Measurements from ENCODE around the gene CHAF1B.
"Not testable (repeated sequence)": the region's sequence is repeated elsewhere in the genome, so short reads cannot be mapped to it uniquely, and the experiment has no call there.

The CHAF1B gene

DNA sequence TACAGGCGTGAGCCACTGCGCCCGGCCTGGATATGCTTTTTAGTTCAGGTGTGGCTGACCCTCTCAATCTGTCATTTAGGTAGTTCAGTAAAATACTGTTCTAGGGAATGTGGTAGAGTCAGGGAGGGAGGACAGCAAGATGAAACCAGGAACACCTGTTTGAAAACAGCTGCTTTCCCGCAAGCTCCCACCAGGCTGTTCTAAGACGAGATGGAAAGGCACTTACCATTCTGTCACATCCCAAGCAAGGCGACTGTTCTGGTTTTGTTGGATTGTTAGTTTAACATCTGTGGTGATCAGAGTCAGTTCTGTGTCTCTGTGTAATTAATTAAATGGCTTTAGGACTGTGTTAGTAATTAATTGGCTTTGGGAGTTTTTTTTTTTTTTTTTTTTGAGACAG is 2.9 kb downstream of the CHAF1B start:
- Histone ChIP-seq H3K4me3 (ENCODE audit: low read depth, low read length, poor library complexity, severe bottlenecking) (no peak overlapping the region), H3K4me2 (ENCODE audit: low read length) (no peak overlapping the region), H3K79me2 (ENCODE audit: insufficient read depth, low read length) (no peaks in the 10 kb centered on the region), H3K27me3 (ENCODE audit: insufficient read depth, low read length) (no peaks in the 10 kb centered on the region), H3K9me3 (ENCODE audit: low read length) (no peaks in the 10 kb centered on the region), H3K9me2 (ENCODE audit: low read depth, low read length) (no peaks in the 10 kb centered on the region), H3K9ac (ENCODE audit: low read length) (no peak overlapping the region), H3K36me3 (ENCODE audit: insufficient read depth, low read length) (peaks cover 46% of the 10 kb centered on the region), H3K27ac (ENCODE audit: low read depth, low read length, poor library complexity, severe bottlenecking) (no peak overlapping the region), H3F3A (ENCODE audit: insufficient read depth, low read length) (no peaks in the 10 kb centered on the region), H4K20me1 (ENCODE audit: insufficient read depth, low read length) (no peaks in the 10 kb centered on the region), H3K4me1 (ENCODE audit: insufficient read depth, low read length, severe bottlenecking) (peaks cover 7% of the 10 kb centered on the region), H2AFZ (ENCODE audit: low read length) (no peak overlapping the region)
- no peak for TF ChIP-seq EZH2 (IDR thresholded peaks at IDR 0.05; ENCODE audit: borderline replicate concordance, low read length)
- TF ChIP-seq, protein P1, sequence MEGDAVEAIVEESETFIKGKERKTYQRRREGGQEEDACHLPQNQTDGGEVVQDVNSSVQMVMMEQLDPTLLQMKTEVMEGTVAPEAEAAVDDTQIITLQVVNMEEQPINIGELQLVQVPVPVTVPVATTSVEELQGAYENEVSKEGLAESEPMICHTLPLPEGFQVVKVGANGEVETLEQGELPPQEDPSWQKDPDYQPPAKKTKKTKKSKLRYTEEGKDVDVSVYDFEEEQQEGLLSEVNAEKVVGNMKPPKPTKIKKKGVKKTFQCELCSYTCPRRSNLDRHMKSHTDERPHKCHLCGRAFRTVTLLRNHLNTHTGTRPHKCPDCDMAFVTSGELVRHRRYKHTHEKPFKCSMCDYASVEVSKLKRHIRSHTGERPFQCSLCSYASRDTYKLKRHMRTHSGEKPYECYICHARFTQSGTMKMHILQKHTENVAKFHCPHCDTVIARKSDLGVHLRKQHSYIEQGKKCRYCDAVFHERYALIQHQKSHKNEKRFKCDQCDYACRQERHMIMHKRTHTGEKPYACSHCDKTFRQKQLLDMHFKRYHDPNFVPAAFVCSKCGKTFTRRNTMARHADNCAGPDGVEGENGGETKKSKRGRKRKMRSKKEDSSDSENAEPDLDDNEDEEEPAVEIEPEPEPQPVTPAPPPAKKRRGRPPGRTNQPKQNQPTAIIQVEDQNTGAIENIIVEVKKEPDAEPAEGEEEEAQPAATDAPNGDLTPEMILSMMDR (IDR thresholded peaks at IDR 0.05; ENCODE audit: low read length): no peak

- Histone ChIP-seq H3K27me3 (ENCODE audit: insufficient read depth, low read length) (no peaks in the 10 kb centered on the region), H3K27ac (ENCODE audit: low read depth, low read length, poor library complexity, severe bottlenecking) (no peak overlapping the region), H3F3A (ENCODE audit: insufficient read depth, low read length) (no peaks in the 10 kb centered on the region), H3K36me3 (ENCODE audit: insufficient read depth, low read length) (peaks cover 50% of the 10 kb centered on the region), H3K9me2 (ENCODE audit: low read depth, low read length) (no peaks in the 10 kb centered on the region), H4K20me1 (ENCODE audit: insufficient read depth, low read length) (no peaks in the 10 kb centered on the region), H2AFZ (ENCODE audit: low read length) (no peak overlapping the region), H3K79me2 (ENCODE audit: insufficient read depth, low read length) (no peaks in the 10 kb centered on the region), H3K9me3 (ENCODE audit: low read length) (no peaks in the 10 kb centered on the region), H3K4me1 (ENCODE audit: insufficient read depth, low read length, severe bottlenecking) (peaks cover 7% of the 10 kb centered on the region), H3K4me2 (ENCODE audit: low read length) (no peak overlapping the region), H3K9ac (ENCODE audit: low read length) (no peak overlapping the region), H3K4me3 (ENCODE audit: low read depth, low read length, poor library complexity, severe bottlenecking) (no peak overlapping the region)
- TF ChIP-seq, protein P1 (IDR thresholded peaks at IDR 0.05; ENCODE audit: low read length): no peak
- no peak for TF ChIP-seq EZH2 (IDR thresholded peaks at IDR 0.05; ENCODE audit: borderline replicate concordance, low read length)
Measured at GRCh38 chr21:36388835-36389234, 3.6 kb downstream of the CHAF1B start.

- not testable (repeated sequence) for H3K9me3 ChIP-seq (ENCODE audit: low read length); H3K4me1 ChIP-seq (ENCODE audit: insufficient read depth, low read length, severe bottlenecking); H3K27me3 ChIP-seq (ENCODE audit: insufficient read depth, low read length); H3K27ac ChIP-seq (ENCODE audit: low read depth, low read length, poor library complexity, severe bottlenecking); H3F3A ChIP-seq (ENCODE audit: insufficient read depth, low read length); H4K20me1 ChIP-seq (ENCODE audit: insufficient read depth, low read length); H3K4me3 ChIP-seq (ENCODE audit: low read depth, low read length, poor library complexity, severe bottlenecking); H3K79me2 ChIP-seq (ENCODE audit: insufficient read depth, low read length); H3K9ac ChIP-seq (ENCODE audit: low read length); H3K4me2 ChIP-seq (ENCODE audit: low read length); H2AFZ ChIP-seq (ENCODE audit: low read length); H3K9me2 ChIP-seq (ENCODE audit: low read depth, low read length)
- H3K36me3 ChIP-seq (ENCODE audit: insufficient read depth, low read length): peaks cover 72% of the 10 kb centered on the region
Measured at GRCh38 chr21:36391649-36392048, 6.5 kb downstream of the CHAF1B start.

DNA sequence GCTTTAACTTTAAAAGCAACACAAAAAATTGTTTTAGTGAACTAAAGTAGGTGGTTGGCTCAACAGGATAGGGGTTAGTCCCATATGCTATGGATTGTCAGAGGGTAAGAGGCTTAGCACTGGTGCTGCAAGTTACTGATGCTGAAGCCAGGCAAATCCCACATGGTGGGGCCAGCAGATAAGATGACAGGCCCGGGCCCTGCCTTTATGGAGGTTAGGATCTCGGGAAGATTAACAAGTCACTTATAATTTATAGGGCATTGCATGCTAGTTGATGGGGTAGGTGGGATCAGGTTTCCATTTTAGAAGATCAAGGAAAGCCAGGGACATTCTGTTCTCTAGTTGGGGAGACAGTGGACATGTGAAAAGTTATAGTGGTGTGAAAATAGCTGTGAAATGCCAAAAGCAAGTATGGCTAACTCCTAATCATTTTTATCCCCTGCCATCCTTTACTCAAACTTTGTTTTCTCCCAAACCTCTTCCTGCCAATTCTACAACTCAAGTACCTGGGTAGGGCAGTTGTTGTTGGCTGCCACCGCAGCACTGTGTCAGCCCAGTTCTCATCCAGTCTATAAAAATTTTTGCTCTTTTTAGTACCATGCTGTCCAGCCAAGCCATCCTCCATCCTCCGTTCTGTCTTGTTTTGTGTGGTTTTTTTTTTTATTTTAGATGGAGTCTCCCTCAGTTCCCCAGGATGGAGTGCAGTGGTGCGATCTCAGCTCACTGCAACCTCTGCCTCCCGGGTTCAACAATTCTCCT is 10.3 kb downstream of the CHAF1B start:
- TF ChIP-seq EZH2 (IDR thresholded peaks at IDR 0.05; ENCODE audit: borderline replicate concordance, low read length): no peak
- TF ChIP-seq, protein P1 (IDR thresholded peaks at IDR 0.05; ENCODE audit: low read length): no peak

More for the DNA sequence above, 10.3 kb downstream of the CHAF1B start:
- Histone ChIP-seq H3K4me3 (ENCODE audit: low read depth, low read length, poor library complexity, severe bottlenecking) (no peak overlapping the region), H3K9me2 (ENCODE audit: low read depth, low read length) (no peaks in the 10 kb centered on the region), H3K36me3 (ENCODE audit: insufficient read depth, low read length) (peaks cover 75% of the 10 kb centered on the region), H3K9ac (ENCODE audit: low read length) (no peak overlapping the region), H3F3A (ENCODE audit: insufficient read depth, low read length) (no peaks in the 10 kb centered on the region), H3K4me1 (ENCODE audit: insufficient read depth, low read length, severe bottlenecking) (no peaks in the 10 kb centered on the region), H3K27ac (ENCODE audit: low read depth, low read length, poor library complexity, severe bottlenecking) (no peak overlapping the region), H3K79me2 (ENCODE audit: insufficient read depth, low read length) (no peaks in the 10 kb centered on the region), H3K27me3 (ENCODE audit: insufficient read depth, low read length) (no peaks in the 10 kb centered on the region), H4K20me1 (ENCODE audit: insufficient read depth, low read length) (no peaks in the 10 kb centered on the region), H3K4me2 (ENCODE audit: low read length) (no peak overlapping the region), H2AFZ (ENCODE audit: low read length) (no peak overlapping the region), H3K9me3 (ENCODE audit: low read length) (no peaks in the 10 kb centered on the region)
